RWPE2 (cell line): Measurements from ENCODE around the gene PAMR1.

ENCODE experiments used
- ATAC-seq: fragments of 200-7000 bp; cut with Tn5 transposase; 3 replicates; pipeline ENCODE4 v1.9.1; 2021; ENCODE audit warnings: low read depth
- DNase-seq: peaks from one replicate; pipeline ENCODE4 v3.0.0-alpha.2; 2020; ENCODE audit warnings: low spot score
- H3K27ac ChIP-seq: fragments of 450-650 bp; 2 replicates; pipeline ENCODE4 v1.5.1; 2017; ENCODE audit warnings: mild to moderate bottlenecking; ENCODE audit not compliant: poor library complexity, severe bottlenecking
- H3K27me3 ChIP-seq: fragments of 250-450 bp; sonication (Bioruptor Pico); 2 replicates; pipeline ENCODE4 v1.5.1; 2021; ENCODE audit warnings: mild to moderate bottlenecking, moderate library complexity; ENCODE audit not compliant: insufficient read depth, poor library complexity, severe bottlenecking
- H3K36me3 ChIP-seq: fragments of 250-450 bp; sonication (Bioruptor Pico); 2 replicates; pipeline ENCODE4 v1.5.1; 2020; ENCODE audit warnings: low read depth, mild to moderate bottlenecking, moderate library complexity
- H3K4me1 ChIP-seq: fragments of 250-450 bp; sonication (Bioruptor Pico); 2 replicates; pipeline ENCODE4 v1.5.1; 2021; ENCODE audit warnings: mild to moderate bottlenecking, moderate library complexity; ENCODE audit not compliant: insufficient read depth, poor library complexity, severe bottlenecking
- H3K4me3 ChIP-seq: fragments of 250-450 bp; sonication (Bioruptor Pico); 2 replicates; pipeline ENCODE4 v1.5.1; 2021; ENCODE audit warnings: mild to moderate bottlenecking, moderate library complexity; ENCODE audit not compliant: severe bottlenecking
- H3K9me3 ChIP-seq: fragments of 250-450 bp; sonication (Bioruptor Pico); 2 replicates; pipeline ENCODE4 v1.5.1; 2021; ENCODE audit warnings: mild to moderate bottlenecking, moderate library complexity; ENCODE audit not compliant: severe bottlenecking
- CTCF ChIP-seq: fragments of 450-650 bp; IDR thresholded peaks from one replicate; pipeline ENCODE4 v1.5.1; 2017; ENCODE audit warnings: mild to moderate bottlenecking, moderate library complexity; ENCODE audit not compliant: poor library complexity, severe bottlenecking

Gene PAMR1

GRCh38 chr11:35478471-35479091 is 46.8 kb downstream of the PAMR1 start:
- DNase-seq (no peak), ATAC-seq (no peak)
- Histone ChIP-seq H3K27ac (no peak overlapping the region), H3K27me3 (peaks cover 4% of the 10 kb centered on the region), H3K4me3 (no peak overlapping the region), H3K4me1 (no peaks in the 10 kb centered on the region), H3K9me3 (no peaks in the 10 kb centered on the region), H3K36me3 (no peaks in the 10 kb centered on the region)
- no peak for TF ChIP-seq CTCF

GRCh38 chr11:35477901-35478300 is 47.5 kb downstream of the PAMR1 start:
- no peaks in the 10 kb centered on the region for H3K9me3 ChIP-seq
- H3K27me3 ChIP-seq: peaks cover 4% of the 10 kb centered on the region
- no peak for ATAC-seq
- no peak overlapping the region for H3K27ac ChIP-seq
- no peak for TF ChIP-seq CTCF
- H3K4me1 ChIP-seq: no peaks in the 10 kb centered on the region
- no peak for DNase-seq
- no peak overlapping the region for H3K4me3 ChIP-seq
- H3K36me3 ChIP-seq: no peaks in the 10 kb centered on the region

- no peak for DNase-seq
- Histone ChIP-seq H3K4me1 (no peaks in the 10 kb centered on the region), H3K9me3 (no peaks in the 10 kb centered on the region), H3K27ac (no peak overlapping the region), H3K27me3 (peaks cover 4% of the 10 kb centered on the region), H3K4me3 (no peak overlapping the region), H3K36me3 (no peaks in the 10 kb centered on the region)
- TF ChIP-seq CTCF: no peak
- ATAC-seq: no peak
These were observed 50.7 kb downstream of the PAMR1 start for GRCh38 chr11:35474688-35475087.

- ATAC-seq (no peak), DNase-seq (no peak)
- Histone ChIP-seq H3K27ac (no peak overlapping the region), H3K4me3 (no peak overlapping the region), H3K27me3 (peaks cover 4% of the 10 kb centered on the region), H3K36me3 (no peaks in the 10 kb centered on the region), H3K4me1 (no peaks in the 10 kb centered on the region), H3K9me3 (no peaks in the 10 kb centered on the region)
- no peak for TF ChIP-seq CTCF
These were observed 51.5 kb downstream of the PAMR1 start for GRCh38 chr11:35473795-35474374.

- no peak for ATAC-seq
- Histone ChIP-seq H3K9me3 (no peaks in the 10 kb centered on the region), H3K27ac (no peak overlapping the region), H3K36me3 (no peaks in the 10 kb centered on the region), H3K4me3 (no peak overlapping the region), H3K27me3 (no peaks in the 10 kb centered on the region), H3K4me1 (no peaks in the 10 kb centered on the region)
- TF ChIP-seq CTCF: no peak
- no peak for DNase-seq
These were observed 54.8 kb downstream of the PAMR1 start for GRCh38 chr11:35470616-35471015.
